Measurements from ENCODE around the gene HBG2.

Gene HBG2

DNA sequence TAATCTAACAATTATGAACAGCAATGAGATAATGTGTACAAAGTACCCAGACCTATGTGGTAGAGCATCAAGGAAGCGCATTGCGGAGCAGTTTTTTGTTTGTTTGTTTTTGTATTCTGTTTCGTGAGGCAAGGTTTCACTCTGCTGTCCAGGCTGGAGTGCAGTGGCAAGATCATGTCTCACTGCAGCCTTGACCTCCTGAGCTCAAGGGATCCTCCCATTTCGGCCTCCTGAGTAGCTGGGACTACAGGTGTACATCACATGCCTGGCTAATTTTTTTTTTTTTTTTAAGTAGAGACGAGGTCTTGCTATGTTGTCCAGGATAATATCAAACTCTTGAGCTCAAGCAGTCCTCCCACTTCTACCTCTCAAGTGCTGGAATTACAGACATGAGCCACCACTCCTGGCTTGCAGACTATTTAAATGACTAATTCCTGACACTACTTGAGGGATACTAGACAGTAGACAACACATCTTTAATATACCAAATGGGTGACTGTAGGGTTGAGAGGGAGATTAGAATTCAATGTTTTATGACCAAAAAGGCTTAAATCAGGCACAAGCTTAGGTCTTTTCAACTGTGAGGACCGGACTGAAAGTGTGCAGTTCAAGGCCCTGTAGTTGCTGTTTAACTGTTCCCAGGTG lies 34.4 kb upstream of the HBG2 start:
- no peak overlapping the region for H3K27ac ChIP-seq (ENCODE audit: low read depth, low read length)

DNA sequence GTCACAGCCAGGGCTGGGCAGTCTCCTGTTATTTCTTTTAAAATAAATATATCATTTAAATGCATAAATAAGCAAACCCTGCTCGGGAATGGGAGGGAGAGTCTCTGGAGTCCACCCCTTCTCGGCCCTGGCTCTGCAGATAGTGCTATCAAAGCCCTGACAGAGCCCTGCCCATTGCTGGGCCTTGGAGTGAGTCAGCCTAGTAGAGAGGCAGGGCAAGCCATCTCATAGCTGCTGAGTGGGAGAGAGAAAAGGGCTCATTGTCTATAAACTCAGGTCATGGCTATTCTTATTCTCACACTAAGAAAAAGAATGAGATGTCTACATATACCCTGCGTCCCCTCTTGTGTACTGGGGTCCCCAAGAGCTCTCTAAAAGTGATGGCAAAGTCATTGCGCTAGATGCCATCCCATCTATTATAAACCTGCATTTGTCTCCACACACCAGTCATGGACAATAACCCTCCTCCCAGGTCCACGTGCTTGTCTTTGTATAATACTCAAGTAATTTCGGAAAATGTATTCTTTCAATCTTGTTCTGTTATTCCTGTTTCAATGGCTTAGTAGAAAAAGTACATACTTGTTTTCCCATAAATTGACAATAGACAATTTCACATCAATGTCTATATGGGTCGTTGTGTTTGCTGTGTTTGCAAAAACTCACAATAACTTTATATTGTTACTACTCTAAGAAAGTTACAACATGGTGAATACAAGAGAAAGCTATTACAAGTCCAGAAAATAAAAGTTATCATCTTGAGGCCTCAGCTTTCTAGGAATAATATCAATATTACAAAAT lies 33.7 kb upstream of the HBG2 start:
- Histone ChIP-seq H3K4me3 (ENCODE audit: low read length) (no peak overlapping the region), H3K9ac (ENCODE audit: low read length) (no peak overlapping the region), H3K4me1 (ENCODE audit: control insufficient read depth, insufficient read depth, low read length) (no peaks in the 10 kb centered on the region), H3K27ac (ENCODE audit: low read depth, low read length) (no peak overlapping the region), H3K27me3 (ENCODE audit: control insufficient read depth, insufficient read depth, low read length) (no peaks in the 10 kb centered on the region), H3K36me3 (ENCODE audit: control insufficient read depth, insufficient read depth, low read length) (no peaks in the 10 kb centered on the region)

More for the DNA sequence above, 34.4 kb upstream of the HBG2 start:
- Histone ChIP-seq H3K27me3 (ENCODE audit: control insufficient read depth, insufficient read depth, low read length) (no peaks in the 10 kb centered on the region), H3K4me1 (ENCODE audit: control insufficient read depth, insufficient read depth, low read length) (no peaks in the 10 kb centered on the region), H3K4me3 (ENCODE audit: low read length) (no peak overlapping the region), H3K36me3 (ENCODE audit: control insufficient read depth, insufficient read depth, low read length) (no peaks in the 10 kb centered on the region), H3K9ac (ENCODE audit: low read length) (no peak overlapping the region)

GRCh38 chr11:5286901-5287300 lies 32.3 kb upstream of the HBG2 start:
- Histone ChIP-seq H3K36me3 (ENCODE audit: control insufficient read depth, insufficient read depth, low read length) (no peaks in the 10 kb centered on the region), H3K4me3 (ENCODE audit: low read length) (no peak overlapping the region), H3K9ac (ENCODE audit: low read length) (no peak overlapping the region), H3K4me1 (ENCODE audit: control insufficient read depth, insufficient read depth, low read length) (no peaks in the 10 kb centered on the region), H3K27me3 (ENCODE audit: control insufficient read depth, insufficient read depth, low read length) (no peaks in the 10 kb centered on the region), H3K27ac (ENCODE audit: low read depth, low read length) (no peak overlapping the region)

DNA sequence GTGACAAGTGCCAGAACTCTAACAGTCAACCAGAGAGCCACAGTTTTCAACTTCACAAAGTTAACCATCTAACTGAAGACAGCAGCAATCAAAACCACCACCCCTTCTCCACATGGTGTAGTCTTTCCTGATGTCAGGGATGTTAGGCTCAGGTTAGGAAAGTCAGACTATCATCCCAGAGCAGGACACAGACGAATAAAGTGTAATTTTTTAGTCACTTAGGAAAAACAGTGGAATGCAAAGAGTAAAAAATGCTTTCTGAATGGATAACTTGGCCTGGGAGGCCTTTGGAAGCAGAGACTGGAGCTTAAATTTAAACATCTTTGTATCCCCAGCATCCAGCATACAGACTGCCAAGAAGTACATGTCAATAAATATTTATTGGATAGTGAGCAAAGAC lies 31.8 kb upstream of the HBG2 start:
- no peak overlapping the region for H3K9ac ChIP-seq (ENCODE audit: low read length)
- H3K4me1 ChIP-seq (ENCODE audit: control insufficient read depth, insufficient read depth, low read length): no peaks in the 10 kb centered on the region
- H3K36me3 ChIP-seq (ENCODE audit: control insufficient read depth, insufficient read depth, low read length): no peaks in the 10 kb centered on the region
- no peak overlapping the region for H3K4me3 ChIP-seq (ENCODE audit: low read length)
- H3K27me3 ChIP-seq (ENCODE audit: control insufficient read depth, insufficient read depth, low read length): no peaks in the 10 kb centered on the region
- H3K27ac ChIP-seq (ENCODE audit: low read depth, low read length): no peak overlapping the region

DNA sequence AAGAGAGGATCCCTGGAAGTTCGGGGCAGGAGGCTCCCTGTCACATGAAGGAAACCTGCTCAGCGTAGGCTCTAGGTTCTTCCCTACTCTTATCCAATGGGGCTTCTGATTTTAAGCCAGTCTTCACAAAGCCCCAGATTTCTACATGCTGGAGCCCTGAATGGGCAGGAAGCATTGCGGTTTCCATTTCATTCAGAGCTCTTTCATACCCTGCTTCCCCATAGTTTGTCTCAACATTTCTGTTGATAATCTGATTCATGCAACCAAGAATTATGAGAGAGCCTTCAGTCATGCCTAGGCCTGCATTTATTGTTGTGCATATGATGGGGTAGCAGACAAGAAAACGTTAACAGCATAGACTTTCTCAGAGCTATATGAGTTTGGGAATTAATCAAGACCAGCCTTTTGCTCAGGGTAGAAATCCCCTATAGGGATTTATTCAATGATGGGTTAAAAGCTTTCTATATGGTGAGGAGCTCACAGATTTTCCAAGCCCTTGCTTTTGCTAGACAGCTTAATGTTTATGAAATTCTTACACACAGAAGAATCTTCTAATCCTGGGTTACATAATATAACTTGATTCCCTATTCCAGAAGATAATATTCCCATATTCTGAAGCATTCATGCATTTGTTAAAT lies 31.2 kb upstream of the HBG2 start:
- no peak overlapping the region for H3K4me3 ChIP-seq (ENCODE audit: low read length)
- H3K9ac ChIP-seq (ENCODE audit: low read length): no peak overlapping the region
- no peak overlapping the region for H3K27ac ChIP-seq (ENCODE audit: low read depth, low read length)
- H3K4me1 ChIP-seq (ENCODE audit: control insufficient read depth, insufficient read depth, low read length): no peaks in the 10 kb centered on the region
- H3K36me3 ChIP-seq (ENCODE audit: control insufficient read depth, insufficient read depth, low read length): no peaks in the 10 kb centered on the region
- no peaks in the 10 kb centered on the region for H3K27me3 ChIP-seq (ENCODE audit: control insufficient read depth, insufficient read depth, low read length)

DNA sequence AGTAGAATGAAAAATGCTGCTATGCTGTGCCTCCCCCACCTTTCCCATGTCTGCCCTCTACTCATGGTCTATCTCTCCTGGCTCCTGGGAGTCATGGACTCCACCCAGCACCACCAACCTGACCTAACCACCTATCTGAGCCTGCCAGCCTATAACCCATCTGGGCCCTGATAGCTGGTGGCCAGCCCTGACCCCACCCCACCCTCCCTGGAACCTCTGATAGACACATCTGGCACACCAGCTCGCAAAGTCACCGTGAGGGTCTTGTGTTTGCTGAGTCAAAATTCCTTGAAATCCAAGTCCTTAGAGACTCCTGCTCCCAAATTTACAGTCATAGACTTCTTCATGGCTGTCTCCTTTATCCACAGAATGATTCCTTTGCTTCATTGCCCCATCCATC lies 30.1 kb upstream of the HBG2 start:
- Histone ChIP-seq H3K4me1 (ENCODE audit: control insufficient read depth, insufficient read depth, low read length) (no peaks in the 10 kb centered on the region), H3K36me3 (ENCODE audit: control insufficient read depth, insufficient read depth, low read length) (no peaks in the 10 kb centered on the region), H3K9ac (ENCODE audit: low read length) (no peak overlapping the region), H3K27ac (ENCODE audit: low read depth, low read length) (no peak overlapping the region), H3K27me3 (ENCODE audit: control insufficient read depth, insufficient read depth, low read length) (no peaks in the 10 kb centered on the region), H3K4me3 (ENCODE audit: low read length) (no peak overlapping the region)

DNA sequence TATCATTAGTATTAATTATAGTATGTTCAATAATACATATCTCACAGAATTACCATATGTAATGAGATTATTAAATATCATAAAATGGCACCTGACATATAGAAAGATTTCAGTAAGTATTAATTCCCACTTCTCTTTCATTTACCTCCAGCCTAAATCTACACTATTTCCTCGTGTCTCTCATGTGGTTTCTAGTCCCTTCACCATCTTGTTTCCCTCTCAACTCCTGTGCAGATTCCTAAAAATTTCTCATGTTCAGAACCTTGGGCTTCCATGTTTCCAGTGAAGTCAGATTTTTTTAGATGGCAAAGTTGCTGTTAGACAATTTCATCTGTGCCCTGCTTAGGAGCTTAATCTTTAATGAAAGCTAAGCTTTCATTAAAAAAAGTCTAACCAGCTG lies 29.3 kb upstream of the HBG2 start:
- H3K4me1 ChIP-seq (ENCODE audit: control insufficient read depth, insufficient read depth, low read length): no peaks in the 10 kb centered on the region
- H3K4me3 ChIP-seq (ENCODE audit: low read length): no peak overlapping the region
- no peaks in the 10 kb centered on the region for H3K36me3 ChIP-seq (ENCODE audit: control insufficient read depth, insufficient read depth, low read length)
- no peak overlapping the region for H3K27ac ChIP-seq (ENCODE audit: low read depth, low read length)
- no peak overlapping the region for H3K9ac ChIP-seq (ENCODE audit: low read length)
- H3K27me3 ChIP-seq (ENCODE audit: control insufficient read depth, insufficient read depth, low read length): no peaks in the 10 kb centered on the region

GRCh38 chr11:5283086-5283485 lies 28.5 kb upstream of the HBG2 start:
- no peak overlapping the region for H3K4me3 ChIP-seq (ENCODE audit: low read length)
- H3K27ac ChIP-seq (ENCODE audit: low read depth, low read length): no peak overlapping the region
- no peak overlapping the region for H3K9ac ChIP-seq (ENCODE audit: low read length)
- no peaks in the 10 kb centered on the region for H3K27me3 ChIP-seq (ENCODE audit: control insufficient read depth, insufficient read depth, low read length)
- H3K4me1 ChIP-seq (ENCODE audit: control insufficient read depth, insufficient read depth, low read length): no peaks in the 10 kb centered on the region
- H3K36me3 ChIP-seq (ENCODE audit: control insufficient read depth, insufficient read depth, low read length): no peaks in the 10 kb centered on the region

DNA sequence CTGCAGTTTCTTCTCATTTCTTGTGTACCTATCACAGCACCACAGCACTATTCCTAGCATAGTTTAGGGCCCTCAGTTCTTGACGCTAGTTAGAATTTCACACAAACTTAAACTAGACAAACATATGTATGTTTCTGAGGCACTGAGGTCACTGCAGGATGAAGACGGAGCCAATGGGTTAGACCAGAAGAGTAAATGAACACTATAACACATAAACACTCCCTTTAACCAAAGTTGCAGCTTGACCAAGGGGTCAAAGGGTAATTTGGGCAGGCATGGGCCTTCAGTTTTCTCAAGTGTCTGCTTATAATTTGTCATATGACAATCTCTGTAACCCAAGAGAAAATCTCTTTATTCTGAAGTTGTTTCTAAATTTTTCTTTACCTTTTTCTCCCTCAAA lies 28.0 kb upstream of the HBG2 start:
- no peak overlapping the region for H3K27ac ChIP-seq (ENCODE audit: low read depth, low read length)
- no peaks in the 10 kb centered on the region for H3K27me3 ChIP-seq (ENCODE audit: control insufficient read depth, insufficient read depth, low read length)
- no peak overlapping the region for H3K4me3 ChIP-seq (ENCODE audit: low read length)
- H3K9ac ChIP-seq (ENCODE audit: low read length): no peak overlapping the region
- H3K4me1 ChIP-seq (ENCODE audit: control insufficient read depth, insufficient read depth, low read length): no peaks in the 10 kb centered on the region
- H3K36me3 ChIP-seq (ENCODE audit: control insufficient read depth, insufficient read depth, low read length): no peaks in the 10 kb centered on the region

GRCh38 chr11:5281596-5281995 lies 27.0 kb upstream of the HBG2 start:
- Histone ChIP-seq H3K4me1 (ENCODE audit: control insufficient read depth, insufficient read depth, low read length) (no peaks in the 10 kb centered on the region), H3K27ac (ENCODE audit: low read depth, low read length) (no peak overlapping the region), H3K9ac (ENCODE audit: low read length) (no peak overlapping the region), H3K36me3 (ENCODE audit: control insufficient read depth, insufficient read depth, low read length) (no peaks in the 10 kb centered on the region), H3K27me3 (ENCODE audit: control insufficient read depth, insufficient read depth, low read length) (no peaks in the 10 kb centered on the region), H3K4me3 (ENCODE audit: low read length) (no peak overlapping the region)

DNA sequence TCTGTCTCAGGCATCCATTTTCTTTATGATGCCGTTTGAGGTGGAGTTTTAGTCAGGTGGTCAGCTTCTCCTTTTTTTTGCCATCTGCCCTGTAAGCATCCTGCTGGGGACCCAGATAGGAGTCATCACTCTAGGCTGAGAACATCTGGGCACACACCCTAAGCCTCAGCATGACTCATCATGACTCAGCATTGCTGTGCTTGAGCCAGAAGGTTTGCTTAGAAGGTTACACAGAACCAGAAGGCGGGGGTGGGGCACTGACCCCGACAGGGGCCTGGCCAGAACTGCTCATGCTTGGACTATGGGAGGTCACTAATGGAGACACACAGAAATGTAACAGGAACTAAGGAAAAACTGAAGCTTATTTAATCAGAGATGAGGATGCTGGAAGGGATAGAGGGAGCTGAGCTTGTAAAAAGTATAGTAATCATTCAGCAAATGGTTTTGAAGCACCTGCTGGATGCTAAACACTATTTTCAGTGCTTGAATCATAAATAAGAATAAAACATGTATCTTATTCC lies 26.1 kb upstream of the HBG2 start:
- no peak overlapping the region for H3K9ac ChIP-seq (ENCODE audit: low read length)
- no peaks in the 10 kb centered on the region for H3K27me3 ChIP-seq (ENCODE audit: control insufficient read depth, insufficient read depth, low read length)
- no peaks in the 10 kb centered on the region for H3K36me3 ChIP-seq (ENCODE audit: control insufficient read depth, insufficient read depth, low read length)
- no peaks in the 10 kb centered on the region for H3K4me1 ChIP-seq (ENCODE audit: control insufficient read depth, insufficient read depth, low read length)
- H3K4me3 ChIP-seq (ENCODE audit: low read length): no peak overlapping the region
- no peak overlapping the region for H3K27ac ChIP-seq (ENCODE audit: low read depth, low read length)

- Histone ChIP-seq H3K4me1 (ENCODE audit: control insufficient read depth, insufficient read depth, low read length) (no peaks in the 10 kb centered on the region), H3K27ac (ENCODE audit: low read depth, low read length) (no peak overlapping the region), H3K27me3 (ENCODE audit: control insufficient read depth, insufficient read depth, low read length) (no peaks in the 10 kb centered on the region), H3K4me3 (ENCODE audit: low read length) (no peak overlapping the region), H3K9ac (ENCODE audit: low read length) (no peak overlapping the region), H3K36me3 (ENCODE audit: control insufficient read depth, insufficient read depth, low read length) (no peaks in the 10 kb centered on the region)
These were observed 25.0 kb upstream of the HBG2 start for GRCh38 chr11:5279471-5280090.

Measured in rectal smooth muscle tissue (tissue), 1 donor.